Germinal center (tissue), 1 donor: ENCODE data around the gene CEP104.
"Not testable (repeated sequence)": the region's sequence is repeated elsewhere in the genome, so short reads cannot be mapped to it uniquely, and the experiment has no call there.

ENCODE experiments used
- DNase-seq: peaks from one replicate; pipeline ENCODE4 v3.0.0; 2012; ENCODE audit warnings: mixed read lengths, low spot score

Gene CEP104

DNA sequence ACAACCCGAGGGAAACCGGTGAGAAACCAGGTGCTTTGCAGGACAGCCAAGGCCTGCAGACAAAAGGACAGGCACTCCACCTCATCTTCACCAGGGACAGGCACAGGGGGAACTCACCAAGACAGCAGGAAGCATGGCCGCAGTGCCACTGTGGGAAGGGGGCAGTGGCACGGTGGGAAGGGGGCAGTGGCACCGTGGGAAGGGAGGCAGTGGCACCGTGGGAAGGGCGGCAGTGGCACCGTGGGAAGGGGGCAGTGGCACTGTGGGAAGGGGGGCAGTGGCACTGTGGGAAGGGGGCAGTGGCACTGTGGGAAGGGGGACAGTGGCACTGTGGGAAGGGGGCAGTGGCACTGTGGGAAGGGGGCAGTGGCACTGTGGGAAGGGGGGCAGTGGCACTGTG, 32.4 kb downstream of the CEP104 start:
- no peak for DNase-seq

DNA sequence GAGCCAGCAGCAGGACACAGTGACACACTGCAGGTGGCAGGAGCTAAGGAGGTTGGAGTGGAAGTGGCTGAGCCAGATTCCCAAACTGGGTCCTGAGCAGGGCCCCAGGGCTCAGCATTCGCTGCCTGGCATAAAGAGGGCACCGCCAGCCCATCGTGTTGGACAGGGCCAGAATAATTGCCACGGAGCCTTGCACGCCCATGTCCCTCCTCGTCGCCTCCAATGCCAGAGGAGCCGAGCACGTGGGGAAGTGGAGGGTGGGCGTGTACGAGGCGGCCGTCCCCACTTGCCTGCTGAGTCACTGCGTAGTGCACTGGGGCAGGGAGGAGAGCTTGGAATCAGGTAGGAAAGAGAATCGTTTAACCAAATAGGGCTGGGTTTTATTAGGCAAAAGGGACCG, 34.6 kb downstream of the CEP104 start:
- no peak for DNase-seq

- DNase-seq: no peak
These were observed 35.1 kb downstream of the CEP104 start for GRCh38 chr1:3821908-3822307.

DNA sequence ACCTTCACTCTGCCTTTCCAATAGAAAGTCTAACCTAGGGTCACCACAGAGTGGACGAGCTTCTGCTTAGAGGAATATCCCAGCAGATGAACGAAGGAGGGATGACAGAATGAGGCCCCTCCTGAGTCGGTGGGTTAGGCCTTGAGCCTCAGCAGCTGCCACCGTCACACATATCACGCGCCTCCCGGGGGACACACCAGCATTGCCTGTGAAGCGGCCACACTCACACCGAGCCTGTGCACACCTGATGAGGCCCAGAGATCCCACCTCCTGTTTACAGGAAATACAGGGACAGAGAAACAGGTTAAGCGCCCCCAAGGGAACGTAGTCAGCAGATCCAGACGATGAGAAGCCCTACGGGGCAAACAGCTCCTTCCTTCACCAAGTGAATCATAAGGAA, 35.6 kb downstream of the CEP104 start:
- no peak for DNase-seq

- DNase-seq: no peak
These were observed 36.0 kb downstream of the CEP104 start for GRCh38 chr1:3821004-3821403.

GRCh38 chr1:3820316-3820715, 36.7 kb downstream of the CEP104 start:
- DNase-seq: no peak

GRCh38 chr1:3819771-3820200, 37.2 kb downstream of the CEP104 start:
- DNase-seq: no peak

GRCh38 chr1:3817821-3818597, 39.0 kb downstream of the CEP104 start:
- no peak for DNase-seq

DNA sequence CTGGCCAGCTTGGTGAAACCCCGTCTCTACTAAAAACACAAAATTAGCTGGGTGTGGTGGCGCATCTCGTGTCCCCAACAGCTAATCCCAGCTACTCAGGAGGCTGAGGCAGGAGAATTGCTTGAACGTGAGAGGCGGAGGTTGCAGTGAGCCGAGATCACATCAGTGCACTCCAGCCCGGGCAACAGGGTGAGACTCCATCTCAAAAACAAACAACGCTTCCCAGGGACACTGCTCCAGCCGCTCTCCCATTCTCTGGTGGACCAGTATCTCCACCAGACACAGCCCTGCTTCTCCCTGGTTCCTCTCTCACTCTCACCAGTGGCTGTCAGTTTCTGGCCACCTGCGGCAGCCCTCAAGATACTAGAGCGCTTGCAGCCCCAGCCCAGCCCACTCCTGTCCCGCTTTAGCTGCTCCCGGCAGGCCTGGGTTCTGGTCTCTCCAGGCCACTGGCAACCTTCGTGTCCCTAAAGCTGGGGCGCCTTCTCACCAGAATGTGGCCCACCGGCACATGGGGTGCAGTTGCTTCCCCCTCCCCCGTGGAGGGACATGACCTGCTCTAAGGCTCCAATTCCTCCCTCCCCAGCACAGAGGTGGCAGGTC, 39.8 kb downstream of the CEP104 start:
- no peak for DNase-seq

DNA sequence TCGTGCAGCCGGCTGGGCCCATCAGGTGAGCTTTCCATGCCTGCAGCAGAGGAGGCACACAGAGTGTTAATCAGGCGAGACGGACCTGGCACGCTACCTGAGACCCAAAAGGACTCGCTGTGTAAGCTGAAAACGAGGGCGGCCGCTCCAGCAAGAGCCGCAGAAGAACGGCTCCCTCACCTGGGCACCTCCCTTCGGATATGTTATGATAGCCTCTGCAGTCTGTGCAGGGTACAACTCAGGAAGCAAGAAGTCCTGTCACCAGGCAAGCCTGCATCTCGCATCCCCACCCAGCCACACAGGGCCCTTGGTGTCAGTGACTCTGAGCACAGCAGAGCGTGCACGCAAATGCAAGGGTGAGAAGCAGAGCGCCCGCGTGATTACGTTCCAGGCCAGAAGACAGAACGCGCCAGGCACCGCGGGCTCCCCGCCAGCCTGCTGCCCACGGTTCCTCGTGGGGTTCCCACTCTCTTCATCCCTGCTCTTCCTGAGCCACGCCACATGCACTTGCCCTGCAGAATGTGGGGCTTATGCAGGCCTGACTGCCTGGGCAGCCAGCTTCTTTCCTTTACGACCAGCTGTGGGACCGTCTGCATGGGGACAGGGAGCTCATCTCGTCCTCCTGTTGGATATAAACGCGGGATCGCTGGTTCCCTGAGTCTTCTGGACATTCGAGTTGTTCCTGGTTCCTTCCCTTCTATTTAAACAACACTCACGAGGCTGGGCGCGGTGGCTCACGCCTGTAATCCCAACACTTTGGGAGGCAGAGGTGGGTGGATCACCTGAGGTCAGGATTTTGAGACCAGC, 40.5 kb downstream of the CEP104 start:
- DNase-seq: no peak

DNA sequence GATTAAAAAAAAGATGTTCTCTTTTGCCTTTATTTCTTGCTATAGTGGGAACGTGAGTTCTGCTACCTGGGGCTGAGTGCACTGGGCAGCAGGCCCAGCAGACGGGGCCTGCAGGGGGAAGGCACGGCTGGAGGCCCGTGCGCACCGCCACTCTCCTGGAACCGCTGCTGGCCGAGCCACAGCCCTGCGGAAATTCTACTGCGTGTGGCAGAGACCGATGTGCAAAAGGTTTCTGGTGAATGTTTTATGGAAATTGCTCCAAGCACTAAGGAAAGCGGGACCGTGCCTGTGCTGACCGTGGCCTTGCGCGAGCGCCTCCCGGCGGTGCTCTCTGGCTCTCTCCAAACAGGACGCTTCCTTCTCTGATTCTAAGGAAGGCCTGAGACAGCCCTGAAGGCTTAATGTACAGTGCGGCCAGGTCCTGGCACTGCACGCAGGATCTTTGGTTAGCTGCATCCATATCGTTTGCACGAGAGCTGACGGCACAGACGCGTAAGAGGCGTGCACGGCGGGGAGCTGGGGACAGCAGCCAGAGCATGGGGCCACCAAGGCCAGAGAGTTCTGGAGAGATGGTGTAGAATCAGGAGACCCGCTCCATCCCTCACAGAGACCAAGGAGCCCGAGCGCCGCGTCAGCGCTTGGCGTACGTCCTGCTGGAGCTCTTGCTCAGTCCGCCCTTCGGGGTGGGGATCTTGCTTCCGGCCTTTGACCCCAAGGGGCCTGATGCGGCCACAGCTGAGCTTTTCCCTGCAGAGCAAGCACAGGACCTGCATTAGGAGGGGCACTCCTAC, 42.0 kb downstream of the CEP104 start:
- DNase-seq: no peak

- no peak for DNase-seq
These were observed 42.9 kb downstream of the CEP104 start for GRCh38 chr1:3814065-3814464.

GRCh38 chr1:3811595-3811911, 45.5 kb downstream of the CEP104 start:
- DNase-seq: no peak

- DNase-seq: not testable (repeated sequence)
These were observed 46.8 kb downstream of the CEP104 start for GRCh38 chr1:3810149-3810761.

GRCh38 chr1:3809680-3810079, 47.3 kb downstream of the CEP104 start:
- no peak for DNase-seq

DNA sequence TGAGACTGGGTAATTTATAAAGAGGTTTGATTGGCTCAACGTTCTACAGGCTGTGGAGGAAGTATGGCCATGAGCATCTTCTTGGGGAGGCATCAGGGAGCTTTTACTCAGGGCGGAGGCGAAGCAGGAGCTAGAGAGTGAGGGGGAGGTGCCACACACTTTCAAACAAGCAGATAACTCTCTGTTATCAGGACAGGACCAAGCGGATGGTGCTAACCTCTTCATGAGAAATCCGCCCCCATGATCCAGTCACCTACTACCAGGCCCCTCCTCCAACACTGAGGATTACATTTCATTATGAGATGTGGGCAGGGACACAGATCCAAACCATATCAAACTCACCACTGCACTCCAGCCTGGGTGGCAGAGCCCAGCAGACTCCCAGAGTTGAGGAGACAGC, 49.2 kb downstream of the CEP104 start:
- DNase-seq: no peak

GRCh38 chr1:3805038-3805437, 52.0 kb downstream of the CEP104 start:
- DNase-seq: no peak

GRCh38 chr1:3804627-3804944, 52.4 kb downstream of the CEP104 start:
- not testable (repeated sequence) for DNase-seq

DNA sequence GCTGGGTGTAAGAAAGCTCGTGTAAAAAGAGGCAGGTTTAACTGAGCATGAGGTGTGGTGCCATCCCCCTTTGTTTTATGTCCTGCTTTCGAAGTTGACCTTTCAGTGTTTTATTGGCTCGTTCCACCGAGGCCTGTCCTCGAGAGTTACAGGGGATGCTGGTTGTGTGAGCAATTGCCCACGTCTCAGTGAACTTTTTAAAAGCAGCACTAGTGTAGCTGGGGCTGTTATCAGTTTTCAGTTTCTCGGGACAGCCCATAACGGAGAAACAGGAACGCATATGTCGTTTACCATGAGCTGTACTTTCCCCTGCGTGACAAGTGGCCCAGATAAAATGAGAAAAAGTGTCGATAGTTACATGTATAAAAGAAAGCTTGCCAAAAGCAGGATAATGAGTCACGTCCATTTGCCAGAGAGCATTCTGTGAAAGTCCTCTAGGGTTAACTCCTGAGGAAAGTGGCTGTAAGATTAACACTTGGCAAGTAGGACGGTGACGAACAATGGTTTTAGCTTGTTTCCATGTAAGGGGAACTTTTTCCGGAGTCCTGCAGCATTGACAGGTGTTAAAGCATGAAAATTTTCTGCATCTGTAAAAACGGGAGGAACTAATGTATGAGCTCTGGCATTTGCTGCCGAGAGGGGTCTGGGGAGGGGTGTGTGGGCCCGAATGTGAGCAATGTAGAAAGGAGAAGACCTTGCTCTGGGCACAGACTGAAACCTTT, 52.9 kb downstream of the CEP104 start:
- DNase-seq: no peak

- not testable (repeated sequence) for DNase-seq
These were observed 56.2 kb downstream of the CEP104 start for GRCh38 chr1:3800795-3801194.

DNA sequence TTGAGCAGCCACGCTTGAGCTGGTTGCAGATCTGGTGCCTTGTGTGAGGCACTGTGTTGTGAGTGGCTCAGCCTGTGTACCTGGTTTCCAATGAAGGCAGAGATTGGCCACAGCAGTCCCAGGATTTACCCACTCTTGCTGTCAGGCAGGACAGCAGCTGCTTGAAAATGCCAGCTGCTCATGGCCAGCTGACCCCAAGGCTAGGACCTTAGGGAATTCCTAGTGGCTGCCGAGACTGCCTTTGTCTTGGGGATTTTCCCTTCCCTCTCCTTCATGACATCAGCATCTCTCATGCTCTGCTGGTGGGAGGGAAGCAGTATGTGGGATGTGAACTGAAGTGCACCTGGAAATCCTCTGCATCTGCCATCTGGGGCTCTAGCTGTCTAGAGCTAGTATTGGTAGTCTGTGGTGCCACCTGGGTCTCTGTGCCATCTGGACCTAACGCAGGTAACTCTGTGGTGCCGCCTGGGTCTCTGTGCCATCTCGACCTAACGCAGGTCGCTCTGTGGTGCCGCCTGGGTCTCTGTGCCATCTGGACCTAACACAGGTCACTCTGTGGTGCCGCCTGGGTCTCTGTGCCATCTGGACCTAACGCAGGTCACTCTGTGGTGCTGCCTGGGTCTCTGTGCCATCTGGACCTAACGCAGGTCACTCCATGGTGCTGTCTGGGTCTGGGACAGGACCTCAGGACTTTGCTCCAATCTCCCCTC, 56.9 kb downstream of the CEP104 start:
- DNase-seq: no peak
